Measurements from ENCODE around the gene CTAGE1.

Gene CTAGE1

GRCh38 chr18:22424565-22424963 is 6.8 kb upstream of the CTAGE1 start:
- no peak overlapping the region for H3K4me3 ChIP-seq (replicated peaks; ENCODE audit: low read depth, low read length)
- no peak for DNase-seq (ENCODE audit: extremely low read depth, low read depth)
- no peak for TF ChIP-seq CTCF (IDR thresholded peaks at IDR 0.05; ENCODE audit: low read depth, low read length, missing control alignments)

- no peak for TF ChIP-seq CTCF (IDR thresholded peaks at IDR 0.05; ENCODE audit: low read depth, low read length, missing control alignments)
- no peak overlapping the region for H3K4me3 ChIP-seq (replicated peaks; ENCODE audit: low read depth, low read length)
- no peak for DNase-seq (ENCODE audit: extremely low read depth, low read depth)
These were observed 6.3 kb upstream of the CTAGE1 start for GRCh38 chr18:22423878-22424564.

- H3K4me3 ChIP-seq (replicated peaks; ENCODE audit: low read depth, low read length) = no peak overlapping the region
- no peak for DNase-seq (ENCODE audit: extremely low read depth, low read depth)
- TF ChIP-seq CTCF (IDR thresholded peaks at IDR 0.05; ENCODE audit: low read depth, low read length, missing control alignments) = no peak
These were observed 5.3 kb upstream of the CTAGE1 start for GRCh38 chr18:22422909-22423548.

GRCh38 chr18:22420652-22421051 is 2.9 kb upstream of the CTAGE1 start:
- DNase-seq (ENCODE audit: extremely low read depth, low read depth) = no peak
- no peak overlapping the region for H3K4me3 ChIP-seq (replicated peaks; ENCODE audit: low read depth, low read length)
- no peak for TF ChIP-seq CTCF (IDR thresholded peaks at IDR 0.05; ENCODE audit: low read depth, low read length, missing control alignments)

- no peak for DNase-seq (ENCODE audit: extremely low read depth, low read depth)
- H3K4me3 ChIP-seq (replicated peaks; ENCODE audit: low read depth, low read length) = no peak overlapping the region
- TF ChIP-seq CTCF (IDR thresholded peaks at IDR 0.05; ENCODE audit: low read depth, low read length, missing control alignments) = no peak
These were observed 5.4 kb downstream of the CTAGE1 start for GRCh38 chr18:22412176-22412911.

- H3K4me3 ChIP-seq (replicated peaks; ENCODE audit: low read depth, low read length) = no peak overlapping the region
- no peak for TF ChIP-seq CTCF (IDR thresholded peaks at IDR 0.05; ENCODE audit: low read depth, low read length, missing control alignments)
- DNase-seq (ENCODE audit: extremely low read depth, low read depth) = no peak
These were observed 6.3 kb downstream of the CTAGE1 start for GRCh38 chr18:22411446-22411845.
